GM23338 (cell line): ENCODE data around the gene SUOX. TPM values are rescaled to one million over a fixed set of nuclear protein-coding genes. Genes with fewer than 3 reads are reported as not detected.
A peak's percentile ranks its signal among the peaks of the same experiment; 100 is the strongest.

Source experiments
- ATAC-seq: fragments of 200-7000 bp; cut with Tn5 transposase; 3 replicates; pipeline ENCODE4 v1.9.1; 2020
- DNase-seq: peaks from one replicate; pipeline ENCODE4 v3.0.0-alpha.2; 2015; ENCODE audit warnings: low spot score
- H2AFZ ChIP-seq: fragments of 200-600 bp; sonication (generic); 2 replicates; pipeline ENCODE4 v1.8.0; 2016; ENCODE audit warnings: antibody characterized with exemption, mild to moderate bottlenecking, moderate library complexity
- H3F3A ChIP-seq: fragments of 200-600 bp; sonication (generic); replicated peaks from 2 replicates; pipeline ENCODE4 v1.8.0; 2017; ENCODE audit warnings: antibody characterized with exemption, mixed run types, low read depth
- H3K27ac ChIP-seq: fragments of 200-600 bp; sonication (generic); 2 replicates; pipeline ENCODE4 v1.6.1; 2016; ENCODE audit warnings: low read depth
- H3K27me3 ChIP-seq: fragments of 200-600 bp; sonication (generic); 2 replicates; pipeline ENCODE4 v1.8.0; 2016; ENCODE audit warnings: mild to moderate bottlenecking, mixed run types, moderate library complexity; ENCODE audit not compliant: insufficient read depth
- H3K36me3 ChIP-seq: fragments of 200-600 bp; sonication (generic); 2 replicates; pipeline ENCODE4 v1.8.0; 2016; ENCODE audit warnings: mild to moderate bottlenecking; ENCODE audit not compliant: insufficient read depth
- H3K4me1 ChIP-seq: fragments of 200-600 bp; sonication (generic); 2 replicates; pipeline ENCODE4 v1.8.0; 2016; ENCODE audit warnings: mild to moderate bottlenecking, moderate library complexity; ENCODE audit not compliant: insufficient read depth
- H3K4me2 ChIP-seq: fragments of 200-600 bp; sonication (generic); 2 replicates; pipeline ENCODE4 v1.7.1; 2017; ENCODE audit warnings: mixed run types
- H3K4me3 ChIP-seq: fragments of 200-600 bp; sonication (generic); 2 replicates; pipeline ENCODE4 v1.6.1; 2016; ENCODE audit warnings: mixed run types
- H3K79me2 ChIP-seq: fragments of 200-600 bp; sonication (generic); replicated peaks from 2 replicates; pipeline ENCODE4 v1.8.0; 2017; ENCODE audit warnings: mild to moderate bottlenecking; ENCODE audit not compliant: insufficient read depth
- H3K9me2 ChIP-seq: fragments of 200-600 bp; sonication (generic); 2 replicates; pipeline ENCODE4 v1.8.0; 2017; ENCODE audit not compliant: insufficient read depth
- H4K20me1 ChIP-seq: fragments of 200-600 bp; sonication (generic); replicated peaks from 2 replicates; pipeline ENCODE4 v1.8.0; 2017; ENCODE audit warnings: mild to moderate bottlenecking; ENCODE audit not compliant: insufficient read depth
- H3K27ac Mint-ChIP-seq: 2 replicates; pipeline ENCODE4 v1.8.0; 2020; ENCODE audit warnings: inconsistent platforms, mild to moderate bottlenecking, moderate library complexity, mixed read lengths
- H3K27me3 Mint-ChIP-seq: 3 replicates; pipeline ENCODE4 v1.8.0; 2022; ENCODE audit warnings: low read depth, mild to moderate bottlenecking, moderate library complexity, mixed read lengths, inconsistent platforms; ENCODE audit not compliant: insufficient read depth, poor library complexity
- H3K36me3 Mint-ChIP-seq: 3 replicates; pipeline ENCODE4 v1.8.0; 2021; ENCODE audit warnings: low read depth, mild to moderate bottlenecking, inconsistent platforms, moderate library complexity, mixed read lengths
- H3K4me1 Mint-ChIP-seq: 3 replicates; pipeline ENCODE4 v1.8.0; 2020; ENCODE audit warnings: mild to moderate bottlenecking, inconsistent platforms, mixed read lengths
- H3K4me3 Mint-ChIP-seq: 3 replicates; pipeline ENCODE4 v1.8.0; 2021; ENCODE audit warnings: moderate library complexity, mild to moderate bottlenecking, inconsistent platforms, mixed read lengths
- H3K9me3 Mint-ChIP-seq: 3 replicates; pipeline ENCODE4 v1.8.0; 2020; ENCODE audit warnings: moderate library complexity, mild to moderate bottlenecking, inconsistent platforms, mixed read lengths
- CREB1 ChIP-seq: fragments of 250-450 bp; sonication (Bioruptor Pico); IDR thresholded peaks from 2 replicates; pipeline ENCODE4 v1.5.0; 2020; ENCODE audit warnings: low read depth, mild to moderate bottlenecking, moderate library complexity
- CTCF ChIP-seq, 2 experiments: fragments of 200-600 bp in 1 of 2; sonication (generic) in 1 of 2; conservative IDR thresholded peaks; 2 replicates each; pipeline versions ENCODE4 v1.5.1 to v1.6.1; 2016 to 2017; ENCODE audit warnings: antibody characterized with exemption in 2 of 2, low read depth in 2 of 2, mild to moderate bottlenecking in 2 of 2, moderate library complexity in 1 of 2
- EZH2 ChIP-seq: fragments of 200-600 bp; sonication (generic); IDR thresholded peaks from one replicate; pipeline ENCODE4 v1.8.0; 2017; ENCODE audit warnings: antibody characterized with exemption, mild to moderate bottlenecking, low read depth; ENCODE audit not compliant: unreplicated experiment
- EZH2phosphoT487 ChIP-seq: fragments of 200-600 bp; sonication (generic); IDR thresholded peaks from one replicate; pipeline ENCODE4 v1.8.1; 2018; ENCODE audit warnings: antibody characterized with exemption; ENCODE audit not compliant: unreplicated experiment
- JUNB ChIP-seq: IDR thresholded peaks from one replicate; pipeline ENCODE4 v1.6.1; 2016; ENCODE audit warnings: antibody characterized with exemption; ENCODE audit not compliant: unreplicated experiment
- NANOG ChIP-seq: IDR thresholded peaks from 2 replicates; pipeline ENCODE4 v1.6.1; 2016; ENCODE audit warnings: antibody characterized with exemption, borderline replicate concordance
- POLR2AphosphoS5 ChIP-seq: IDR thresholded peaks from 2 replicates; pipeline ENCODE4 v1.6.1; 2016; ENCODE audit warnings: antibody characterized with exemption, low read depth
- STAT1 ChIP-seq: IDR thresholded peaks from one replicate; pipeline ENCODE4 v1.6.1; 2016; ENCODE audit warnings: antibody characterized with exemption; ENCODE audit not compliant: unreplicated experiment
- ZNF114 ChIP-seq: fragments of 250-450 bp; sonication (Bioruptor Pico); IDR thresholded peaks from 2 replicates; pipeline ENCODE4 v1.5.0; 2020; ENCODE audit warnings: mild to moderate bottlenecking, moderate library complexity
- ZNF462 ChIP-seq: fragments of 250-450 bp; sonication (Bioruptor Pico); IDR thresholded peaks from 2 replicates; pipeline ENCODE4 v1.5.0; 2020; ENCODE audit warnings: mild to moderate bottlenecking, moderate library complexity
- polyA plus RNA-seq: library from polyadenylated mRNA; unstranded; fragments of >200 nt; fragmentation: Nextera tagmentation; extraction: Ambion mirVana; gene quantifications from 2 replicates; pipeline ENCODE4 v1.2.1, GENCODE V29; 2016
- total RNA-seq: library from RNA; depleted of rRNA; stranded (reverse); fragments of >200 nt; shearing (Covaris generic); gene quantifications from 2 replicates; pipeline ENCODE4 v1.2.3, GENCODE V29; 2014
- TF ChIP-seq, protein P1 (sequence below): IDR thresholded peaks from one replicate; pipeline ENCODE4 v1.6.1; 2018; ENCODE audit warnings: antibody characterized with exemption; ENCODE audit not compliant: unreplicated experiment

Gene SUOX
- total and polyA plus RNA-seq, 2 experiments from 2014 or later: 14.0 to 27.5 TPM

DNA sequence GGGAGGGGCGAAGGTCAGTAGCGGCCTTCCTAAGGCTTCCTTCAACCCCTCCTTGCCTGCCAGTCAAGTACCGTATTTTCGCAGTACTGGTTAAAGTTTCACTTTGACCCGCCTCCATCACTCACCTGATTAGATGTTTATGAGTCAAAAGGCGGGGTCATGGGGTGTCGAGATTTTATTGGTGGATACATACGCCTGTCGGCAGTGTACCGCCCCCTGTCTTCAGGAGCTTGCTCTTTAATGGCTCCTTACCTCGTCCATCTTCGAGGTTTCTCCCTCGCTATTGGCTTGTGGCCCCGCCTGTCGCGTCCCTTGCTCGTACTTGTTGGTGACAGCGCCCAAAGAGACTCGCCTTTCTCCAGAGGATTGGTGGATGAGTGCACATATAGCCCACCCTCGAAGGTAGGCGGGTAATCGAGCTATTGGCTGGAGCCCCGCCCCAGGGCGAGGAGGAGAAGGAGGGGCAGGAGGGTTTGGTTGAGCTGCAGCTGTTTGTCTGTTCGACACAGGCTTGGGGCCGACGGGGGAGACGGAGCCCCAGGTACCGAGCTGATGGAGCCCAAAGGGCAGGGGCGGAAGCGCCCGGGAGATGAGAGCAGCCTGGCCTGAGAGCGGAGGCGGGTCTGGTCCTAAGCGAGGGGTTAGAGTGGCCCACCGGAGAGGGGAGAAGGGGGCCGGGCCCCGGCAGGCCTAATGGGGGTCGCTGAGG, 23.3 kb upstream of the SUOX start, which contains the start of gene RAB5B (continued):
- TF ChIP-seq, protein P1, sequence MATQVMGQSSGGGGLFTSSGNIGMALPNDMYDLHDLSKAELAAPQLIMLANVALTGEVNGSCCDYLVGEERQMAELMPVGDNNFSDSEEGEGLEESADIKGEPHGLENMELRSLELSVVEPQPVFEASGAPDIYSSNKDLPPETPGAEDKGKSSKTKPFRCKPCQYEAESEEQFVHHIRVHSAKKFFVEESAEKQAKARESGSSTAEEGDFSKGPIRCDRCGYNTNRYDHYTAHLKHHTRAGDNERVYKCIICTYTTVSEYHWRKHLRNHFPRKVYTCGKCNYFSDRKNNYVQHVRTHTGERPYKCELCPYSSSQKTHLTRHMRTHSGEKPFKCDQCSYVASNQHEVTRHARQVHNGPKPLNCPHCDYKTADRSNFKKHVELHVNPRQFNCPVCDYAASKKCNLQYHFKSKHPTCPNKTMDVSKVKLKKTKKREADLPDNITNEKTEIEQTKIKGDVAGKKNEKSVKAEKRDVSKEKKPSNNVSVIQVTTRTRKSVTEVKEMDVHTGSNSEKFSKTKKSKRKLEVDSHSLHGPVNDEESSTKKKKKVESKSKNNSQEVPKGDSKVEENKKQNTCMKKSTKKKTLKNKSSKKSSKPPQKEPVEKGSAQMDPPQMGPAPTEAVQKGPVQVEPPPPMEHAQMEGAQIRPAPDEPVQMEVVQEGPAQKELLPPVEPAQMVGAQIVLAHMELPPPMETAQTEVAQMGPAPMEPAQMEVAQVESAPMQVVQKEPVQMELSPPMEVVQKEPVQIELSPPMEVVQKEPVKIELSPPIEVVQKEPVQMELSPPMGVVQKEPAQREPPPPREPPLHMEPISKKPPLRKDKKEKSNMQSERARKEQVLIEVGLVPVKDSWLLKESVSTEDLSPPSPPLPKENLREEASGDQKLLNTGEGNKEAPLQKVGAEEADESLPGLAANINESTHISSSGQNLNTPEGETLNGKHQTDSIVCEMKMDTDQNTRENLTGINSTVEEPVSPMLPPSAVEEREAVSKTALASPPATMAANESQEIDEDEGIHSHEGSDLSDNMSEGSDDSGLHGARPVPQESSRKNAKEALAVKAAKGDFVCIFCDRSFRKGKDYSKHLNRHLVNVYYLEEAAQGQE: no peak
- TF ChIP-seq JUNB: no peak
- TF ChIP-seq CREB1 (CRISPR knock-in tag): peak; percentile 95
- TF ChIP-seq EZH2phosphoT487: no peak
- no peak for TF ChIP-seq STAT1
- TF ChIP-seq ZNF114: no peak
- TF ChIP-seq NANOG: peak; percentile 30; the same call in 1 of the 2 replicates
- no peak for TF ChIP-seq CTCF (conservative IDR thresholded peaks at IDR 0.05; ENCODE audit: low read depth in 2 of 2)
- peak; percentile 97 for TF ChIP-seq POLR2AphosphoS5
- TF ChIP-seq EZH2: no peak

DNA sequence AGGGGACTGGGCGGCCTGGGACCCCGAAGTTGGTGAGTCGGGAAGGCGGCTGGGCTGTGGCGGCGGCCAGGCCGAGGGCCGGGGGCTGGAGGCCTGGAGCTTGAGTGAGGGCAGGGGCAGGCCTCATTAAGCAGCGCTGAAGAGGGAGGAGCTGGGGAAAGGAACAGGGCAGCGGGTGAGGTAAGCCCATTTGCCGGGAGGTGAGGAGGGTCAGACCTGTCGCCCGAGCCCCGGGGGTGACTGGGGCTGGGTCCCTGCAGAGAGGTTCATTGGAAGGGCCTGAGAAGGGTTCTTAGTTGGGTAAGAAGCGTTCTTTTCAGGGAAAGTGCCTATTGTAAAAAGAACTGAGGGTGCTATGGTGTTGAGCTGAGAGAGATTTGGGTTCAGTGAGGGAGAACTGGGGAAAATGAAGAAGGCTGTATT, 22.8 kb upstream of the SUOX start:
- Histone ChIP-seq H3K9me2 (no peaks in the 10 kb centered on the region), H3K27ac (peak overlapping the region; percentile 81), H3K4me3 (peak overlapping the region; percentile 62), H4K20me1 (peaks cover 15% of the 10 kb centered on the region), H3K27me3 (no peaks in the 10 kb centered on the region), H3F3A (no peaks in the 10 kb centered on the region; the same call in 1 of the 2 replicates), H3K4me1 (peaks cover 8% of the 10 kb centered on the region), H3K4me2 (peak overlapping the region; percentile 79), H2AFZ (peak overlapping the region; percentile 1), H3K36me3 (no peaks in the 10 kb centered on the region), H3K79me2 (peaks cover 48% of the 10 kb centered on the region)
- Mint-ChIP-seq H3K4me1 (peaks cover 8% of the 10 kb centered on the region), H3K27me3 (no peaks in the 10 kb centered on the region), H3K27ac (no peak overlapping the region), H3K36me3 (peaks cover 26% of the 10 kb centered on the region), H3K4me3 (no peak overlapping the region), H3K9me3 (no peaks in the 10 kb centered on the region)
- DNase-seq (peak; percentile 79), ATAC-seq (peak; percentile 59)
- TF ChIP-seq ZNF462 (CRISPR knock-in tag) (no peak), EZH2phosphoT487 (no peak), ZNF114 (no peak), CTCF (conservative IDR thresholded peaks at IDR 0.05; ENCODE audit: low read depth in 2 of 2) (no peak)
